Measurements from ENCODE around the gene ICA1. TPM values are rescaled to one million over a fixed set of nuclear protein-coding genes. Genes with fewer than 3 reads are reported as not detected.

ICA1 gene
- total RNA-seq, 5 donors from 2014 or later (not counting 1 experiment from before 2014, with no cell fraction given), result 0.82 to 2.4 (median 1.1) TPM

GRCh38 chr7:8285155-8285554 lies 23.2 kb upstream of the ICA1 start:
- H3K36me3 Mint-ChIP-seq, result no peaks in the 10 kb centered on the region
- CTCF ChIA-PET, result interaction anchor here in 1 of 2 donors (0.7 to 1.3 kb wide), 2 partner anchors 11 to 107 kb away, joined by 3 read pairs; no protein-coding TSS in a partner anchor
- Histone ChIP-seq H3K9me3 (no peaks in the 10 kb centered on the region), H3K36me3 (ENCODE audit: control insufficient read depth in 2 of 2, extremely low read depth in 1 of 2, insufficient read depth in 1 of 2, low read length in 1 of 2) (no peaks in the 10 kb centered on the region), H3K27me3 (replicated peaks in 1 of 2; ENCODE audit: control insufficient read depth in 2 of 2, extremely low read depth in 1 of 2, insufficient read depth in 2 of 2, low read length in 1 of 2) (no peaks in the 10 kb centered on the region), H3K27ac (ENCODE audit: low read length) (no peak overlapping the region), H3K4me1 (ENCODE audit: control insufficient read depth in 1 of 2, extremely low read depth in 1 of 2, insufficient read depth in 2 of 2, low read length in 2 of 2) (no peaks in the 10 kb centered on the region), H3K4me3 (ENCODE audit: control insufficient read depth in 1 of 2, extremely low read depth in 1 of 2, low read length in 1 of 2) (no peak overlapping the region)
- DNase-seq (no peak), ATAC-seq (replicated peaks in 1 of 4) (no peak)
- no peaks in the 10 kb centered on the region for H3K9me3 Mint-ChIP-seq
- no peak overlapping the region for H3K4me3 Mint-ChIP-seq
- H3K27me3 Mint-ChIP-seq, result peaks cover 7% of the 10 kb centered on the region in 2 donors
- POLR2A ChIA-PET, result no interaction called here
- H3K4me1 Mint-ChIP-seq, result no peaks in the 10 kb centered on the region
- H3K27ac Mint-ChIP-seq, result no peak overlapping the region

DNA sequence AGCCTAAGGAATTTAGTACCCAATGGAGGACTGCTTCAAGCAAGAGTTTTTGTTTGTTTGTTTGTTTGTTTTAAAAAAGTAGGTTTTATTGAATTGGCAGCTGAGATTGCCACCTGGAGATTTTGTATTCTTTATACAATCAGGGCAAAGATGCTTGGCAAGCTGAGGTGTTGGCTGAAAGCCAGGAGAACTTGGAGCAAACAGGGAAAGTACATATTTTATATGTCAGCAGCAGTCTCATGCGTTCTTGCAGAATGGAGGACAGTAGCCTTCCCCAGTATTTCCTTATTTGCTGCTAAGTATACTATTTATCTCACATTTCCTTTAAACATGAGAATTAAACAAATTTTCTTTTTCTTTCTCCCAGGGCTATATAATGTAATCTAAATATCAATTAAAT lies 22.6 kb upstream of the ICA1 start:
- H3K27me3 Mint-ChIP-seq, result peaks cover 7% of the 10 kb centered on the region in 2 donors
- CTCF ChIA-PET, result interaction anchor here in 1 of 2 donors (1.3 kb wide), 1 partner anchor 11 kb away, joined by 3 read pairs; no protein-coding TSS in a partner anchor

DNA sequence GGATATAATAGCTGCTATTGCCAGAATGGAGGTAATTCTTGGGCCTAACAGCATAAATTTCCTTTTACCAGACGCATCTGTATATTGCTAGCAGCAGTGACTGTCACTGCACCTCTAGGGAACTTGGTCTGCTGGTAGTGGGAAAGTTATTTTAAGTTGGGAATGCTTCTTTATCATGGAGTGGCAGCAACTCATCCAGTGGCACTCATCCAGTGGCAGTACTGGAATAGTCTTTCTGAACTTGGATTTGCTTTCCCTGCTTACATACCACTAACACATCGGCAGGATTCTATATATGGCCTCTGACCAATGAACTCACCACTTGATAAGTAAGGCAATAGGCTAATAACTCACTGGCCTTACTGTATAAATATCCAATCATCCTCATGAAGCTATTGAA lies 22.0 kb upstream of the ICA1 start:
- Histone ChIP-seq H3K27ac (ENCODE audit: low read length) (no peak overlapping the region), H3K36me3 (ENCODE audit: control insufficient read depth in 2 of 2, extremely low read depth in 1 of 2, insufficient read depth in 1 of 2, low read length in 1 of 2) (no peaks in the 10 kb centered on the region), H3K4me1 (ENCODE audit: control insufficient read depth in 1 of 2, extremely low read depth in 1 of 2, insufficient read depth in 2 of 2, low read length in 2 of 2) (no peaks in the 10 kb centered on the region), H3K27me3 (replicated peaks in 1 of 2; ENCODE audit: control insufficient read depth in 2 of 2, extremely low read depth in 1 of 2, insufficient read depth in 2 of 2, low read length in 1 of 2) (no peaks in the 10 kb centered on the region), H3K9me3 (no peaks in the 10 kb centered on the region), H3K4me3 (ENCODE audit: control insufficient read depth in 1 of 2, extremely low read depth in 1 of 2, low read length in 1 of 2) (no peak overlapping the region)
- peaks cover 7% of the 10 kb centered on the region in 2 donors for H3K27me3 Mint-ChIP-seq
- ATAC-seq (replicated peaks in 1 of 4) (no peak), DNase-seq (no peak)
- no peaks in the 10 kb centered on the region for H3K4me1 Mint-ChIP-seq
- no peaks in the 10 kb centered on the region for H3K9me3 Mint-ChIP-seq
- ChIA-PET CTCF (no interaction called here), POLR2A (no interaction called here)
- H3K36me3 Mint-ChIP-seq, result no peaks in the 10 kb centered on the region
- no peak overlapping the region for H3K4me3 Mint-ChIP-seq
- H3K27ac Mint-ChIP-seq, result no peak overlapping the region
- WGBS (ENCODE audit: insufficient coverage), result no CpG with 5 or more reads among the region's 2 CpGs

More for the DNA sequence above, 22.6 kb upstream of the ICA1 start:
- POLR2A ChIA-PET, result no interaction called here
- Histone ChIP-seq H3K4me3 (ENCODE audit: control insufficient read depth in 1 of 2, extremely low read depth in 1 of 2, low read length in 1 of 2) (no peak overlapping the region), H3K27ac (ENCODE audit: low read length) (no peak overlapping the region), H3K9me3 (no peaks in the 10 kb centered on the region), H3K36me3 (ENCODE audit: control insufficient read depth in 2 of 2, extremely low read depth in 1 of 2, insufficient read depth in 1 of 2, low read length in 1 of 2) (no peaks in the 10 kb centered on the region), H3K4me1 (ENCODE audit: control insufficient read depth in 1 of 2, extremely low read depth in 1 of 2, insufficient read depth in 2 of 2, low read length in 2 of 2) (no peaks in the 10 kb centered on the region), H3K27me3 (replicated peaks in 1 of 2; ENCODE audit: control insufficient read depth in 2 of 2, extremely low read depth in 1 of 2, insufficient read depth in 2 of 2, low read length in 1 of 2) (no peaks in the 10 kb centered on the region)
- no peaks in the 10 kb centered on the region for H3K9me3 Mint-ChIP-seq
- DNase-seq (no peak), ATAC-seq (replicated peaks in 1 of 4) (no peak)
- H3K4me3 Mint-ChIP-seq, result no peak overlapping the region
- WGBS (ENCODE audit: insufficient coverage), result no CpG with 5 or more reads among the region's 1 CpG
- H3K27ac Mint-ChIP-seq, result no peak overlapping the region
- no peaks in the 10 kb centered on the region for H3K4me1 Mint-ChIP-seq
- H3K36me3 Mint-ChIP-seq, result no peaks in the 10 kb centered on the region

DNA sequence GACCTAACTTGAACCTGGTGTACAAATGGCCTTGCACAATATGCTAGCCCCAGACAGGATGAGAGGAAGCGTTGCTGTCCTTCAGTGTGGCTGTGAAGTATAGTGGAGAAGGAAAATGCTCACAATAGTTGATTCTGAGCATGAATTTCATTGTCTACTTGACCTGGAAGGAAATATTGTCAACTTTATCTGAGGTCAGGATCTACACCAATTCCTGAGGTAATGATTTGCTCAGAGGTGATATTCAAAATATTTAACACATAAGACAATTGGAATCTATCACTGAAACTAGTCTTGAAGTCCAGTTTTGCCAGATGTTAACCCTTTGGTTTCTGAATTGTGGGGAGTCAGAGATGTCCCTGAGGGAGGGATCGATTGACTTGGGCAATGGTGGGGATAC lies 20.9 kb upstream of the ICA1 start:
- H3K36me3 Mint-ChIP-seq, result no peaks in the 10 kb centered on the region
- Histone ChIP-seq H3K27ac (ENCODE audit: low read length) (no peak overlapping the region), H3K36me3 (ENCODE audit: control insufficient read depth in 2 of 2, extremely low read depth in 1 of 2, insufficient read depth in 1 of 2, low read length in 1 of 2) (no peaks in the 10 kb centered on the region), H3K4me3 (ENCODE audit: control insufficient read depth in 1 of 2, extremely low read depth in 1 of 2, low read length in 1 of 2) (no peak overlapping the region), H3K27me3 (replicated peaks in 1 of 2; ENCODE audit: control insufficient read depth in 2 of 2, extremely low read depth in 1 of 2, insufficient read depth in 2 of 2, low read length in 1 of 2) (no peaks in the 10 kb centered on the region), H3K9me3 (no peaks in the 10 kb centered on the region), H3K4me1 (ENCODE audit: control insufficient read depth in 1 of 2, extremely low read depth in 1 of 2, insufficient read depth in 2 of 2, low read length in 2 of 2) (no peaks in the 10 kb centered on the region)
- no peak for DNase-seq
- CTCF ChIA-PET, result no interaction called here
- no peak overlapping the region for H3K27ac Mint-ChIP-seq
- WGBS (ENCODE audit: insufficient coverage), result 57% methylated on average over 2 of the region's 2 CpGs
- no peak overlapping the region for H3K4me3 Mint-ChIP-seq
- no peak for ATAC-seq (replicated peaks in 1 of 4)
- POLR2A ChIA-PET, result no interaction called here
- H3K9me3 Mint-ChIP-seq, result no peaks in the 10 kb centered on the region
- H3K27me3 Mint-ChIP-seq, result peaks cover 3 to 7% of the 10 kb centered on the region in 2 donors
- no peaks in the 10 kb centered on the region for H3K4me1 Mint-ChIP-seq

DNA sequence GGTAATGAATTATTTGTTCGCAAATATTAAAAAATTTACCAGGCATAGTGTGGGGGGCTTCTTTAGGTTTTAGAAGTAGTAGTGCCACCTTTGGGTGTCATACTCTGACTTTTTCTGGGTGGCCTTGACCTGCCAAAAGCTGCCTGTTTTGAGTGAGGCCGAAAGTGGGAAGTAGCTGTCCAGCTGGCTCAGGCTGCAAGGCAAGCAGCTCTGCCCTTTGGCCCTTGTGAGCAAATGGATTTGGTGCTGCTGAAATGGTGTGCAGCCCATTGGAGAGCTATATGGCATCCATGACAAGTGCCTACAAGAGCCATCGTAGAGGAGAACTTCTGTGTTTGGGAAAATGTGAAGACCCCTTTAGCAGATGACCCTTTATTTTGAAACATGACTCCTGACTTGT lies 20.2 kb upstream of the ICA1 start:
- H3K27ac Mint-ChIP-seq, result no peak overlapping the region
- H3K4me3 Mint-ChIP-seq, result no peak overlapping the region
- no peaks in the 10 kb centered on the region for H3K36me3 ChIP-seq (ENCODE audit: control insufficient read depth in 2 of 2, extremely low read depth in 1 of 2, insufficient read depth in 1 of 2, low read length in 1 of 2)
- peaks cover 0 to 5% of the 10 kb centered on the region in 2 donors for H3K27me3 Mint-ChIP-seq
- no peak overlapping the region for H3K27ac ChIP-seq (ENCODE audit: low read length)
- ChIA-PET POLR2A (no interaction called here), CTCF (no interaction called here)
- H3K4me1 ChIP-seq (ENCODE audit: control insufficient read depth in 1 of 2, extremely low read depth in 1 of 2, insufficient read depth in 2 of 2, low read length in 2 of 2), result no peaks in the 10 kb centered on the region
- H3K9me3 Mint-ChIP-seq, result no peaks in the 10 kb centered on the region
- no peak overlapping the region for H3K4me3 ChIP-seq (ENCODE audit: control insufficient read depth in 1 of 2, extremely low read depth in 1 of 2, low read length in 1 of 2)
- H3K36me3 Mint-ChIP-seq, result no peaks in the 10 kb centered on the region
- WGBS (ENCODE audit: insufficient coverage), result 100% methylated on average over 2 of the region's 3 CpGs
- ATAC-seq (replicated peaks in 1 of 4) (no peak), DNase-seq (no peak)
- no peaks in the 10 kb centered on the region for H3K4me1 Mint-ChIP-seq
- H3K27me3 ChIP-seq (replicated peaks in 1 of 2; ENCODE audit: control insufficient read depth in 2 of 2, extremely low read depth in 1 of 2, insufficient read depth in 2 of 2, low read length in 1 of 2), result no peaks in the 10 kb centered on the region
- no peaks in the 10 kb centered on the region for H3K9me3 ChIP-seq

GRCh38 chr7:8278183-8278582 lies 16.2 kb upstream of the ICA1 start:
- Mint-ChIP-seq H3K27me3 (peaks cover 0 to 6% of the 10 kb centered on the region in 2 donors), H3K9me3 (no peaks in the 10 kb centered on the region), H3K4me3 (no peak overlapping the region), H3K36me3 (no peaks in the 10 kb centered on the region), H3K27ac (no peak overlapping the region), H3K4me1 (no peaks in the 10 kb centered on the region)
- POLR2A ChIA-PET, result no interaction called here
- Histone ChIP-seq H3K36me3 (ENCODE audit: control insufficient read depth in 2 of 2, extremely low read depth in 1 of 2, insufficient read depth in 1 of 2, low read length in 1 of 2) (no peaks in the 10 kb centered on the region), H3K27me3 (replicated peaks in 1 of 2; ENCODE audit: control insufficient read depth in 2 of 2, extremely low read depth in 1 of 2, insufficient read depth in 2 of 2, low read length in 1 of 2) (no peaks in the 10 kb centered on the region), H3K4me1 (ENCODE audit: control insufficient read depth in 1 of 2, extremely low read depth in 1 of 2, insufficient read depth in 2 of 2, low read length in 2 of 2) (no peaks in the 10 kb centered on the region), H3K9me3 (no peaks in the 10 kb centered on the region), H3K27ac (ENCODE audit: low read length) (no peak overlapping the region), H3K4me3 (ENCODE audit: control insufficient read depth in 1 of 2, extremely low read depth in 1 of 2, low read length in 1 of 2) (no peak overlapping the region)
- no CpG with 5 or more reads among the region's 2 CpGs for WGBS (ENCODE audit: insufficient coverage)
- DNase-seq, result no peak
- ATAC-seq (replicated peaks in 1 of 4), result no peak
- CTCF ChIA-PET, result no interaction called here

DNA sequence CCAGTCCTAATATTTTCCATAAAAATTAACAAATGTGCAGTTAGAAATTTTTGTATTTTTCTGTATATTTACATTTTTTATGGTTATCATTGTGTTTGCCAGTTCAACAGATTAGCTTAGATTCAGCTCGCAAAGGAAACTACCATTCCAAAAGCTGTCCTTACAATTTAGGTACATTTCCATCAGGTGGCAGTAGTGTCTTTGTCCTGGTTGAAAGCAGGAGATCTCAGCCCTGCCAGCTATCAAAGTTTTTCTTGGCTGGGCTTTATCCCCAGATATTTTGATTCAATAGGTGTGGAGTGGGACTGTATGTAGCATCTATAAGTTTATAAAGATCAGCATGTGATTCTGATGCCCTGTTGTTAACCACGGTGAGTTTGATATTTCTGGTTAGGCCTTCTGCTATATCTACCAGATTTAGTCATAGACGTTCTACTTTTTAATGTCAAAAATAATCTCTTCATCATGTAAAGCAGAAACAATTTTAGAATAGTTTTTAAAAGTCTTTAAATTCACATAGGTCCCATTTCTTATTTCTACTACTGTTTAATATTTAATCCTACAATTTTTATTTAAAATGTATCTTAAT lies 15.5 kb upstream of the ICA1 start:
- DNase-seq (no peak), ATAC-seq (replicated peaks in 1 of 4) (no peak)
- H3K4me3 ChIP-seq (ENCODE audit: control insufficient read depth in 1 of 2, extremely low read depth in 1 of 2, low read length in 1 of 2), result no peak overlapping the region
- H3K36me3 Mint-ChIP-seq, result no peaks in the 10 kb centered on the region
- ChIA-PET POLR2A (no interaction called here), CTCF (interaction anchor here in 1 of 2 donors (0.7 kb wide), 1 partner anchor 21 kb away, joined by 4 read pairs; no protein-coding TSS in a partner anchor)
- no peaks in the 10 kb centered on the region for H3K4me1 ChIP-seq (ENCODE audit: control insufficient read depth in 1 of 2, extremely low read depth in 1 of 2, insufficient read depth in 2 of 2, low read length in 2 of 2)
- no peak overlapping the region for H3K4me3 Mint-ChIP-seq
- no peaks in the 10 kb centered on the region for H3K9me3 ChIP-seq
- H3K27ac ChIP-seq (ENCODE audit: low read length), result no peak overlapping the region
- peaks cover 0 to 4% of the 10 kb centered on the region in 2 experiments for H3K27me3 ChIP-seq (replicated peaks in 1 of 2; ENCODE audit: control insufficient read depth in 2 of 2, extremely low read depth in 1 of 2, insufficient read depth in 2 of 2, low read length in 1 of 2)
- no CpG with 5 or more reads among the region's 3 CpGs for WGBS (ENCODE audit: insufficient coverage)
- no peaks in the 10 kb centered on the region for H3K4me1 Mint-ChIP-seq
- H3K9me3 Mint-ChIP-seq, result no peaks in the 10 kb centered on the region
- no peak overlapping the region for H3K27ac Mint-ChIP-seq
- peaks cover 0 to 5% of the 10 kb centered on the region in 2 donors for H3K27me3 Mint-ChIP-seq
- no peaks in the 10 kb centered on the region for H3K36me3 ChIP-seq (ENCODE audit: control insufficient read depth in 2 of 2, extremely low read depth in 1 of 2, insufficient read depth in 1 of 2, low read length in 1 of 2)
